Vagina (tissue), 2 donors: ENCODE results near the gene ANAPC4.

Experiments
- POLR2A ChIP-seq, 2 donors: fragments of 450-650 bp; IDR thresholded peaks; one replicate each; pipeline ENCODE4 v1.6.1; 2017; ENCODE audit warnings: antibody characterized with exemption in 2 of 2, mild to moderate bottlenecking in 2 of 2, moderate library complexity in 2 of 2
- POLR2AphosphoS5 ChIP-seq, 2 donors: sonication (generic); formaldehyde crosslinking; IDR thresholded peaks; one replicate each; pipeline ENCODE4 v1.9.0; 2017; ENCODE audit warnings: antibody characterized with exemption in 2 of 2, mild to moderate bottlenecking in 2 of 2, low read depth in 1 of 2; ENCODE audit not compliant: insufficient read depth in 1 of 2
- TF ChIP-seq, protein P1 (sequence below), 3 experiments: fragments of 450-650 bp in 2 of 3; fragments of 200-600 bp in 1 of 3; sonication (generic) in 1 of 3; IDR thresholded peaks; one replicate each; pipeline ENCODE4 v1.5.1; 2017 to 2019; ENCODE audit warnings: antibody characterized with exemption in 3 of 3, mild to moderate bottlenecking in 2 of 3, moderate library complexity in 2 of 3

GRCh38 chr4:25421816-25422525 is 44.9 kb downstream of the ANAPC4 start:
- TF ChIP-seq, protein P1, sequence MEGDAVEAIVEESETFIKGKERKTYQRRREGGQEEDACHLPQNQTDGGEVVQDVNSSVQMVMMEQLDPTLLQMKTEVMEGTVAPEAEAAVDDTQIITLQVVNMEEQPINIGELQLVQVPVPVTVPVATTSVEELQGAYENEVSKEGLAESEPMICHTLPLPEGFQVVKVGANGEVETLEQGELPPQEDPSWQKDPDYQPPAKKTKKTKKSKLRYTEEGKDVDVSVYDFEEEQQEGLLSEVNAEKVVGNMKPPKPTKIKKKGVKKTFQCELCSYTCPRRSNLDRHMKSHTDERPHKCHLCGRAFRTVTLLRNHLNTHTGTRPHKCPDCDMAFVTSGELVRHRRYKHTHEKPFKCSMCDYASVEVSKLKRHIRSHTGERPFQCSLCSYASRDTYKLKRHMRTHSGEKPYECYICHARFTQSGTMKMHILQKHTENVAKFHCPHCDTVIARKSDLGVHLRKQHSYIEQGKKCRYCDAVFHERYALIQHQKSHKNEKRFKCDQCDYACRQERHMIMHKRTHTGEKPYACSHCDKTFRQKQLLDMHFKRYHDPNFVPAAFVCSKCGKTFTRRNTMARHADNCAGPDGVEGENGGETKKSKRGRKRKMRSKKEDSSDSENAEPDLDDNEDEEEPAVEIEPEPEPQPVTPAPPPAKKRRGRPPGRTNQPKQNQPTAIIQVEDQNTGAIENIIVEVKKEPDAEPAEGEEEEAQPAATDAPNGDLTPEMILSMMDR (IDR thresholded peaks at IDR 0.05) = no peak
- TF ChIP-seq POLR2A (IDR thresholded peaks at IDR 0.05) (no peak), POLR2AphosphoS5 (IDR thresholded peaks at IDR 0.05; ENCODE audit: insufficient read depth in 1 of 2, low read depth in 1 of 2) (no peak)
